Fibroblast of villous mesenchyme (primary cell): ENCODE results near the gene XYLT1. TPM values are rescaled to one million over a fixed set of nuclear protein-coding genes. Genes with fewer than 3 reads are reported as not detected.

Experiments used
- DNase-seq: peaks from one replicate; pipeline ENCODE4 v3.0.0-alpha.2; 2010; ENCODE audit warnings: low read depth
- H3K4me3 ChIP-seq: 2 replicates; pipeline ENCODE4 v1.5.1; 2011; ENCODE audit warnings: low read depth, mild to moderate bottlenecking, low read length
- total RNA-seq: library from RNA; depleted of rRNA; stranded (reverse); fragments of >200 nt; gene quantifications from 2 replicates; pipeline ENCODE4 v1.2.3, GENCODE V29; 2012
- TF ChIP-seq, protein P1 (sequence below): IDR thresholded peaks from 2 replicates; pipeline ENCODE4 v1.5.1; 2012; ENCODE audit warnings: low read depth, mild to moderate bottlenecking, low read length; ENCODE audit not compliant: insufficient read depth

Gene XYLT1
- total RNA-seq, 1 donor: 2.6 TPM

DNA sequence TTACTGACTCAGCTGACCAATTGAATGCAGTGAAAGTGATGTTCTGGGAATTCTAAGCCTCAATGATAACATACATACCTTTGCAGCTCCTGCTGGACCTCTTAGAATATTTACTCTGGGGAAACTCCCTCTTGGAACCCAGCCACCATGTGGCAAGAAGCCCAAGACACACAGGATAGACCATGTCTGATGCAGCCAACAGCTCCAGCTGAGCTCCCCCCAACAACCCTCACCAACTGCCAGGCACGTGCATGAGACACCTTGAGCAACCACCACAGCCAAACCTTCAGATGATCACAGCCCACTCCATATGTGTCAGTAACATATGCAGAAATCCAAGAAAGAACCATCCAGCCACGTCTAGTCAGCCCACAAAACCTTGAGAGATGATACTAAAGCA lies 53.0 kb downstream of the XYLT1 start:
- no peak overlapping the region for H3K4me3 ChIP-seq
- TF ChIP-seq, protein P1, sequence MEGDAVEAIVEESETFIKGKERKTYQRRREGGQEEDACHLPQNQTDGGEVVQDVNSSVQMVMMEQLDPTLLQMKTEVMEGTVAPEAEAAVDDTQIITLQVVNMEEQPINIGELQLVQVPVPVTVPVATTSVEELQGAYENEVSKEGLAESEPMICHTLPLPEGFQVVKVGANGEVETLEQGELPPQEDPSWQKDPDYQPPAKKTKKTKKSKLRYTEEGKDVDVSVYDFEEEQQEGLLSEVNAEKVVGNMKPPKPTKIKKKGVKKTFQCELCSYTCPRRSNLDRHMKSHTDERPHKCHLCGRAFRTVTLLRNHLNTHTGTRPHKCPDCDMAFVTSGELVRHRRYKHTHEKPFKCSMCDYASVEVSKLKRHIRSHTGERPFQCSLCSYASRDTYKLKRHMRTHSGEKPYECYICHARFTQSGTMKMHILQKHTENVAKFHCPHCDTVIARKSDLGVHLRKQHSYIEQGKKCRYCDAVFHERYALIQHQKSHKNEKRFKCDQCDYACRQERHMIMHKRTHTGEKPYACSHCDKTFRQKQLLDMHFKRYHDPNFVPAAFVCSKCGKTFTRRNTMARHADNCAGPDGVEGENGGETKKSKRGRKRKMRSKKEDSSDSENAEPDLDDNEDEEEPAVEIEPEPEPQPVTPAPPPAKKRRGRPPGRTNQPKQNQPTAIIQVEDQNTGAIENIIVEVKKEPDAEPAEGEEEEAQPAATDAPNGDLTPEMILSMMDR: no peak
- no peak for DNase-seq

DNA sequence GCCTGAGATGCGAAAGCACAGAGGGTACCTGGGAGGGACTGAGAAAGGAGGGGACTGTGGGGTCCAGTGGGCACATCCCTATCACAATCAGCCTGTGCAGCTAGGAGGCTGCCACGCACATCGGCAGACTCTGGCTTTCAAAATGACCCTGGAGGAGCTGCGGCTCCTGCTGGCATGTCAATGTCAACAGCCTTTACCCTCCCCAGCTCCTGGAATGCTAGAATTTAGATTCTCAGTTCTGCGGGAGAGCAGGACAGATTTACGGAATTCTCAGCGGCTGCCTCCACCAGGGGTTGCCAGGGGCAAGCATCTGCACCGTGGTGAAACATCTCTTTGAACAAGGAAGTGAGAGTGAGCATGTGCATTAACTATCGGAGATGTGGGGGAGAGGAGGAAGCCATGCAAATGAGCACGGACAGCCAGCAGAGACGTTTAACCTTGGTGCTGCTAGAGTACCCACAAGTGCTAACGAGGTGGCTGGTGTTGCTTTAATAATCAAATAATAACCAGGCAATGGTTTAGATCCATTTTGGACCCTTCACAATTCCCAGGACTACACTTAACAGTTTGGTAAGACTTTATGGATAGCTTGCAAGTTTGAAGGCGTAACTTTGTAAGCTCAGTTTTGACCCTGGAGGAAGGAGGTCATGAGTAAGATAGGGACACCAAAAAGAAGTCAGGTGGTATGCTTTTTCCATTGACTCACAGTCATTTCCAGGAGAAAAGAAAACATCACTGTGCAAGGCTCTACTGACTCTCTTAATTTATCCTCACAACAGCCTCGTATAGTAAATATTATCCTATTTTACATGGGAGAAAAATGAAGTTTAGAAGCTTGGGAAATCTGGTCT lies 54.1 kb downstream of the XYLT1 start:
- H3K4me3 ChIP-seq: no peak overlapping the region
- DNase-seq: peak; percentile 39
- TF ChIP-seq, protein P1: peak; percentile 19

GRCh38 chr16:17414916-17415315 lies 55.8 kb downstream of the XYLT1 start:
- DNase-seq: no peak
- no peak overlapping the region for H3K4me3 ChIP-seq
- TF ChIP-seq, protein P1: no peak

DNA sequence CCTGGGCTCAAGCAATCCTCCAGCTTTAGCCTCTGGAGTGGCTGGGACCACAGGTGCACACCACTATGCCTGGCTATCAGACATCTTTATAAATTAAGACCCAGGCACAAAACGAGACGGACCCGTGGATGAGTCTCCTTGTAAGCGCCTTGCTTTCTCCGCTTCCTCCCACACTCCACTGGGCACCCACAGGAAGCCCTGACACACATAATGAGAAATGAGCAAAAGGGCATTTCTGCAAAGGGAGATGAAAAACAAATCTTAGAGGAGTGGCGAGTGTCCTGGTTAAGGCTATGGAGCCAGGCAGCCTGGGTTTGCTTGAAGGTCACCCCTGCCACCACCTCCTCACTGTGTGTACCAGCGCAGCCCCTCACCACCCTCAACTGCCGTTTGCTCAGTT lies 56.3 kb downstream of the XYLT1 start:
- H3K4me3 ChIP-seq: no peak overlapping the region
- DNase-seq: no peak
- TF ChIP-seq, protein P1: no peak

- no peak for DNase-seq
- TF ChIP-seq, protein P1: no peak
- H3K4me3 ChIP-seq: no peak overlapping the region
Measured at GRCh38 chr16:17413508-17413907, 57.3 kb downstream of the XYLT1 start.

DNA sequence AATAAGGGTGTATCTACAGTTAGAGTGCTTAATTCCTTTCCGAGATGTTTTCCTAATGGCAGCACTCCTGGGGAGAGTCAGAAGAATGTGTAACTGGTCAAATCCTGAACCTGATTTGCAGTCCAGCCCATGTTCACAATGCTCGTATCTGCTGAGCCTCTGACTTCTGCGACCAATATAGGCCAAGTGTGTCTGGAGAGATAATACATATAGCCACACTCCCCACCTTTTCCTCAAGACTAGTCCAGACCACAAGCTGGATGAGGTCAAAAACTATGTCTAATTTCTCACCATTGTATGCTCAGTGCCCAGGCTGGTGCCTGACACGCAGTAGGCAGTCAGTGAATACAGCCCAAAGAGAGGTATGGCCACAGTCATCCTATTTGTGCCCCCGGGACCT lies 58.0 kb downstream of the XYLT1 start:
- no peak overlapping the region for H3K4me3 ChIP-seq
- no peak for DNase-seq
- TF ChIP-seq, protein P1: no peak
